Body of pancreas (tissue), 4 donors: Measurements from ENCODE around the gene DLG2.

Experiments
- CTCF ChIP-seq, 7 experiments: fragments of 450-650 bp in 4 of 7; fragments of 200-600 bp in 3 of 7; sonication (generic) in 3 of 7; IDR thresholded peaks; one replicate each; pipeline ENCODE4 v1.5.1; 2016 to 2019; ENCODE audit warnings: antibody characterized with exemption in 7 of 7
- POLR2A ChIP-seq, 3 donors: fragments of 450-650 bp; IDR thresholded peaks; one replicate each; pipeline ENCODE4 v1.6.1; 2016; ENCODE audit warnings: antibody characterized with exemption in 3 of 3, mild to moderate bottlenecking in 2 of 3

DNA sequence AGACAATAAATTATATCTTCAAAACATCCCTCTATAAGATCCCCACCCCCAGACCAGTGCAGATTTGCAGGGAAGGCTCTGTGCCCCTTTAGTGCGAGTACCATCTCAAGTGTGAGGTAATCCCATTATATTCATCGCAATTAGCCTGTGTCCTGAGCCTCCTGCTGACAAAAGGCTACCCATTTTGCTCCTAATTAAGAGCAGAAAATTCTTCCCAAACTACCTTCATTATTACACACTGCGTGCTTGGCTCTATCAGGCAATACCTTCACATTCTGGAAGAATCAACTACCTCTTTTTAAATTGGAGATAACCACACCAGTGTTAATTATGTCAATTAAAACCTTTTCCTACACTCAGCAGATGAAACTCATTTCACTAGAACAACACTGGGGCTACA, 1207.5 kb downstream of the DLG2 start:
- TF ChIP-seq CTCF (IDR thresholded peaks at IDR 0.05) (no peak), POLR2A (IDR thresholded peaks at IDR 0.05) (no peak)
